Brain microvascular endothelial cell (primary cell): ENCODE results near the gene HS3ST4.

Source experiments
- DNase-seq: peaks from one replicate; pipeline ENCODE4 v3.0.0-alpha.2; 2020
- H3K27ac ChIP-seq: fragments of 250-450 bp; sonication (Bioruptor Pico); 2 replicates; pipeline ENCODE4 v1.5.1; 2020; ENCODE audit warnings: mild to moderate bottlenecking, moderate library complexity
- H3K27me3 ChIP-seq: fragments of 250-450 bp; sonication (Bioruptor Pico); replicated peaks from 2 replicates; pipeline ENCODE4 v1.5.1; 2020; ENCODE audit warnings: mild to moderate bottlenecking
- H3K36me3 ChIP-seq: fragments of 250-450 bp; sonication (Bioruptor Pico); replicated peaks from 2 replicates; pipeline ENCODE4 v1.5.1; 2020; ENCODE audit warnings: mild to moderate bottlenecking
- H3K4me3 ChIP-seq: 2 replicates; pipeline ENCODE4 v1.5.1; 2011; ENCODE audit warnings: low read depth, mild to moderate bottlenecking, control low read depth, low read length, moderate library complexity
- CTCF ChIP-seq: IDR thresholded peaks from 2 replicates; pipeline ENCODE4 v1.5.1; 2011; ENCODE audit warnings: low read depth, mild to moderate bottlenecking, moderate library complexity, low read length, control low read depth, inconsistent platforms; ENCODE audit errors: missing control alignments
- in situ Hi-C: cut with HindIII; loops from 2 replicates; pipeline ENCODE4 v1.10.0; 2017; ENCODE audit warnings: low sequenced_read_pairs, low pct_ligation_motif_present

Gene HS3ST4

GRCh38 chr16:25950586-25951281, 259.0 kb downstream of the HS3ST4 start:
- DNase-seq, result no peak
- in situ Hi-C loops, result no loop called here
- Histone ChIP-seq H3K27ac (no peak overlapping the region), H3K4me3 (no peak overlapping the region), H3K27me3 (no peaks in the 10 kb centered on the region), H3K36me3 (no peaks in the 10 kb centered on the region)
- no peak for TF ChIP-seq CTCF

GRCh38 chr16:25951999-25952398, 260.2 kb downstream of the HS3ST4 start:
- H3K27ac ChIP-seq, result no peak overlapping the region
- DNase-seq, result no peak
- in situ Hi-C loops, result no loop called here

GRCh38 chr16:25952983-25953382, 261.2 kb downstream of the HS3ST4 start:
- no peak for TF ChIP-seq CTCF
- Histone ChIP-seq H3K36me3 (no peaks in the 10 kb centered on the region), H3K4me3 (no peak overlapping the region), H3K27me3 (no peaks in the 10 kb centered on the region), H3K27ac (no peak overlapping the region)
- no peak for DNase-seq
- in situ Hi-C loops, result no loop called here

More at GRCh38 chr16:25951999-25952398, 260.2 kb downstream of the HS3ST4 start:
- TF ChIP-seq CTCF, result no peak
- Histone ChIP-seq H3K36me3 (no peaks in the 10 kb centered on the region), H3K4me3 (no peak overlapping the region), H3K27me3 (no peaks in the 10 kb centered on the region)

- no peak for TF ChIP-seq CTCF
- H3K27me3 ChIP-seq, result no peaks in the 10 kb centered on the region
- in situ Hi-C loops, result no loop called here
- no peaks in the 10 kb centered on the region for H3K36me3 ChIP-seq
- DNase-seq, result no peak
- no peak overlapping the region for H3K4me3 ChIP-seq
- H3K27ac ChIP-seq, result no peak overlapping the region
Observed at GRCh38 chr16:25957707-25958106, 265.9 kb downstream of the HS3ST4 start.

- no peaks in the 10 kb centered on the region for H3K36me3 ChIP-seq
- DNase-seq, result no peak
- no peak for TF ChIP-seq CTCF
- in situ Hi-C loops, result no loop called here
- no peak overlapping the region for H3K4me3 ChIP-seq
- no peak overlapping the region for H3K27ac ChIP-seq
- H3K27me3 ChIP-seq, result no peaks in the 10 kb centered on the region
Observed at GRCh38 chr16:25959221-25959620, 267.5 kb downstream of the HS3ST4 start.
